HG02642 (cell line): Measurements from ENCODE around the gene BCAR1.
"Not testable (repeated sequence)": the region's sequence is repeated elsewhere in the genome, so short reads cannot be mapped to it uniquely, and the experiment has no call there.

Experiments
- ATAC-seq: cut with Tn5 transposase; IDR thresholded peaks from one replicate; pipeline ENCODE4 v1.9.1; 2021; ENCODE audit warnings: mild to moderate bottlenecking; ENCODE audit not compliant: unreplicated experiment, poor library complexity

Gene BCAR1

GRCh38 chr16:75208861-75209505 is 42.4 kb downstream of the BCAR1 start:
- no peak for ATAC-seq

GRCh38 chr16:75208242-75208825 is 43.1 kb downstream of the BCAR1 start:
- ATAC-seq = no peak

- no peak for ATAC-seq
Measured at GRCh38 chr16:75207831-75208230, 43.6 kb downstream of the BCAR1 start.

GRCh38 chr16:75206749-75207451 is 44.5 kb downstream of the BCAR1 start, which contains the start of gene CTRB2:
Gene CTRB2, minus strand, starts transcription at chr16:75207161. Its CDS starts 20 bp downstream, at chr16:75207141.
- no peak for ATAC-seq

- ATAC-seq = not testable (repeated sequence)
Measured at GRCh38 chr16:75205961-75206748, 45.3 kb downstream of the BCAR1 start.

GRCh38 chr16:75205438-75205837 is 46.0 kb downstream of the BCAR1 start:
- ATAC-seq = not testable (repeated sequence)

GRCh38 chr16:75204905-75205304 is 46.5 kb downstream of the BCAR1 start:
- not testable (repeated sequence) for ATAC-seq

- ATAC-seq = no peak
Measured at GRCh38 chr16:75204410-75204758, 47.0 kb downstream of the BCAR1 start.

- no peak for ATAC-seq
Measured at GRCh38 chr16:75203667-75204409, 47.6 kb downstream of the BCAR1 start.

GRCh38 chr16:75203096-75203495 is 48.3 kb downstream of the BCAR1 start:
- no peak for ATAC-seq

GRCh38 chr16:75202069-75202590 is 49.3 kb downstream of the BCAR1 start:
- ATAC-seq = no peak

- ATAC-seq = no peak
Measured at GRCh38 chr16:75198135-75198600, 53.3 kb downstream of the BCAR1 start.

- ATAC-seq = no peak
Measured at GRCh38 chr16:75197522-75198134, 53.8 kb downstream of the BCAR1 start.

GRCh38 chr16:75196836-75197235 is 54.6 kb downstream of the BCAR1 start:
- no peak for ATAC-seq

- ATAC-seq = no peak
Measured at GRCh38 chr16:75195811-75196790, 55.3 kb downstream of the BCAR1 start.

- ATAC-seq = no peak
Measured at GRCh38 chr16:75193730-75194444, 57.5 kb downstream of the BCAR1 start.

- no peak for ATAC-seq
Measured at GRCh38 chr16:75193265-75193650, 58.2 kb downstream of the BCAR1 start.
